HG03469 (cell line): ENCODE measurements around the gene CDC40.
A peak's percentile ranks its signal among the peaks of the same experiment; 100 is the strongest.

Source experiments
- ATAC-seq: cut with Tn5 transposase; IDR thresholded peaks from one replicate; pipeline ENCODE4 v1.9.1; 2021; ENCODE audit warnings: mild to moderate bottlenecking, moderate library complexity, moderate number of reproducible peaks; ENCODE audit not compliant: unreplicated experiment

The CDC40 gene

GRCh38 chr6:110180228-110181008, at the start of gene CDC40:
Gene CDC40 (plus strand): TSS chr6:110180427. CDS start chr6:110180445, 18 bp downstream.
- peak; percentile 34 for ATAC-seq

GRCh38 chr6:110137924-110138887, 42.0 kb upstream of the CDC40 start:
- no peak for ATAC-seq

GRCh38 chr6:110139052-110139451, 41.2 kb upstream of the CDC40 start:
- no peak for ATAC-seq

- no peak for ATAC-seq
Observed at GRCh38 chr6:110140650-110141049, 39.6 kb upstream of the CDC40 start.

- ATAC-seq, result no peak
Observed at GRCh38 chr6:110147870-110148269, 32.4 kb upstream of the CDC40 start.

- no peak for ATAC-seq
Observed at GRCh38 chr6:110158479-110158878, 21.7 kb upstream of the CDC40 start.

- ATAC-seq, result no peak
Observed at GRCh38 chr6:110170081-110170480, 10.1 kb upstream of the CDC40 start.

GRCh38 chr6:110173506-110174132, 6.6 kb upstream of the CDC40 start:
- no peak for ATAC-seq

GRCh38 chr6:110178626-110179405, 1.4 kb upstream of the CDC40 start:
- no peak for ATAC-seq

- peak; percentile 79 for ATAC-seq
Observed at GRCh38 chr6:110179406-110180227, 610 bp upstream of the CDC40 start, which contains the start of gene WASF1. Gene WASF1 (minus strand): TSS chr6:110179670. CDS start chr6:110127601, 52,069 bp downstream.

- no peak for ATAC-seq
Observed at GRCh38 chr6:110181131-110182030, 1.2 kb downstream of the CDC40 start.

- no peak for ATAC-seq
Observed at GRCh38 chr6:110183292-110183885, 3.2 kb downstream of the CDC40 start.

GRCh38 chr6:110185879-110186278, 5.7 kb downstream of the CDC40 start:
- ATAC-seq, result peak; percentile 33

- no peak for ATAC-seq
Observed at GRCh38 chr6:110188791-110189190, 8.6 kb downstream of the CDC40 start.

GRCh38 chr6:110190726-110191125, 10.5 kb downstream of the CDC40 start:
- ATAC-seq, result no peak

GRCh38 chr6:110191477-110191876, 11.2 kb downstream of the CDC40 start:
- ATAC-seq, result no peak

GRCh38 chr6:110195639-110196038, 15.4 kb downstream of the CDC40 start:
- no peak for ATAC-seq

- ATAC-seq, result no peak
Observed at GRCh38 chr6:110196874-110197273, 16.6 kb downstream of the CDC40 start.
